ENCODE results near the gene TM9SF3. TPM values are rescaled to one million over a fixed set of nuclear protein-coding genes. Genes with fewer than 3 reads are reported as not detected.

TM9SF3 gene
- total and polyA plus RNA-seq, 2 of the 4 experiments (the other 2 are of a cell fraction): 33.7 to 61.8 TPM

- no CpG with 5 or more reads among the region's 1 CpG for WGBS, 2 experiments (ENCODE audit: extremely low coverage in 2 of 2, insufficient read length in 1 of 2)
- TF ChIP-seq USF2 (IDR thresholded peaks at IDR 0.05; ENCODE audit: low read depth, low read length) (no peak), FOS (IDR thresholded peaks at IDR 0.05; ENCODE audit: low read depth, low read length) (no peak), BHLHE40 (IDR thresholded peaks at IDR 0.05; ENCODE audit: low read depth, low read length) (no peak), MXI1 (IDR thresholded peaks at IDR 0.05; ENCODE audit: borderline replicate concordance, low read depth, low read length) (no peak), SMC3 (IDR thresholded peaks at IDR 0.05; ENCODE audit: low read depth, low read length) (no peak), RCOR1 (IDR thresholded peaks at IDR 0.05; ENCODE audit: insufficient replicate concordance, low read length) (no peak), MAZ (IDR thresholded peaks at IDR 0.05; ENCODE audit: borderline replicate concordance, low read depth, low read length) (no peak), RAD21 (IDR thresholded peaks at IDR 0.05; ENCODE audit: low read length) (no peak), MAFK (IDR thresholded peaks at IDR 0.05; ENCODE audit: low read depth, low read length) (no peak), CEBPB (IDR thresholded peaks at IDR 0.05; ENCODE audit: low read depth, low read length) (no peak), POLR2A (IDR thresholded peaks at IDR 0.05; ENCODE audit: low read depth, low read length) (no peak)
- TF ChIP-seq, protein P1, sequence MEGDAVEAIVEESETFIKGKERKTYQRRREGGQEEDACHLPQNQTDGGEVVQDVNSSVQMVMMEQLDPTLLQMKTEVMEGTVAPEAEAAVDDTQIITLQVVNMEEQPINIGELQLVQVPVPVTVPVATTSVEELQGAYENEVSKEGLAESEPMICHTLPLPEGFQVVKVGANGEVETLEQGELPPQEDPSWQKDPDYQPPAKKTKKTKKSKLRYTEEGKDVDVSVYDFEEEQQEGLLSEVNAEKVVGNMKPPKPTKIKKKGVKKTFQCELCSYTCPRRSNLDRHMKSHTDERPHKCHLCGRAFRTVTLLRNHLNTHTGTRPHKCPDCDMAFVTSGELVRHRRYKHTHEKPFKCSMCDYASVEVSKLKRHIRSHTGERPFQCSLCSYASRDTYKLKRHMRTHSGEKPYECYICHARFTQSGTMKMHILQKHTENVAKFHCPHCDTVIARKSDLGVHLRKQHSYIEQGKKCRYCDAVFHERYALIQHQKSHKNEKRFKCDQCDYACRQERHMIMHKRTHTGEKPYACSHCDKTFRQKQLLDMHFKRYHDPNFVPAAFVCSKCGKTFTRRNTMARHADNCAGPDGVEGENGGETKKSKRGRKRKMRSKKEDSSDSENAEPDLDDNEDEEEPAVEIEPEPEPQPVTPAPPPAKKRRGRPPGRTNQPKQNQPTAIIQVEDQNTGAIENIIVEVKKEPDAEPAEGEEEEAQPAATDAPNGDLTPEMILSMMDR (conservative IDR thresholded peaks at IDR 0.05; ENCODE audit: low read depth, low read length): no peak
- Histone ChIP-seq H2BK5ac (ENCODE audit: low read depth, low read length, poor library complexity, severe bottlenecking) (no peak overlapping the region), H3K4me2 (ENCODE audit: low read depth, low read length) (peak overlapping the region; percentile 62; the same call in 1 of the 2 replicates), H3K9me1 (ENCODE audit: insufficient read depth, low read length) (peaks cover 15% of the 10 kb centered on the region), H4K5ac (ENCODE audit: low read depth, low read length) (no peak overlapping the region), H3K27me3 (ENCODE audit: control insufficient read depth, insufficient read depth, low read length) (no peaks in the 10 kb centered on the region), H3K18ac (ENCODE audit: low read depth, low read length) (no peak overlapping the region), H3K14ac (replicated peaks; ENCODE audit: low read depth, low read length) (no peak overlapping the region), H2BK15ac (ENCODE audit: low read depth, low read length) (no peak overlapping the region), H4K91ac (ENCODE audit: insufficient read depth, low read depth, low read length) (no peak overlapping the region), H3K27ac (ENCODE audit: insufficient read depth, low read length) (no peak overlapping the region), H3K4me1 (ENCODE audit: control insufficient read depth, insufficient read depth, low read length) (peaks cover 14% of the 10 kb centered on the region), H4K20me1 (ENCODE audit: insufficient read depth, low read length) (peaks cover 83% of the 10 kb centered on the region), H3K4me3 (ENCODE audit: insufficient read depth, low read depth, low read length) (no peak overlapping the region), H3K79me1 (ENCODE audit: low read depth in 1 of 2, low read length in 2 of 2) (peaks cover 15 to 51% of the 10 kb centered on the region in 2 experiments), H3K23ac (ENCODE audit: low read depth, low read length) (no peak overlapping the region), H3K56ac (ENCODE audit: extremely low read depth, insufficient read depth, low read length) (no peak overlapping the region), H3K9ac (ENCODE audit: low read depth, low read length) (no peak overlapping the region), H2AK9ac (replicated peaks; ENCODE audit: low read depth, low read length, poor library complexity) (no peak overlapping the region), H2AK5ac (ENCODE audit: low read depth, low read length) (no peak overlapping the region), H4K8ac (ENCODE audit: low read depth in 2 of 2, low read length in 2 of 2) (no peak overlapping the region), H3K4ac (ENCODE audit: low read depth, low read length) (no peak overlapping the region), H2BK120ac (ENCODE audit: low read depth, low read length) (no peak overlapping the region), H2BK20ac (ENCODE audit: low read depth, low read length) (no peak overlapping the region), H3K9me3 (ENCODE audit: control insufficient read depth, insufficient read depth, low read length) (no peaks in the 10 kb centered on the region), H2AFZ (replicated peaks; ENCODE audit: low read length, poor library complexity) (no peak overlapping the region), H3K36me3 (ENCODE audit: control insufficient read depth, insufficient read depth, low read length) (peaks cover 11% of the 10 kb centered on the region)
- ChIA-PET POLR2A (ENCODE audit: unreplicated experiment) (no interaction called here), CTCF (no interaction called here)
- intact Hi-C loops (cut with micrococcal nuclease): no loop called here
- ATAC-seq (ENCODE audit: low read depth) (no peak), DNase-seq (no peak)
- dilution Hi-C loops (cut with HindIII; ENCODE audit: low sequenced_read_pairs, unreplicated experiment): no loop called here
- no TSS peak for BruUV-seq (replicated peaks)
- in situ Hi-C loops (cut with MboI; ENCODE audit: low sequenced_read_pairs): no loop called here
These were observed 18.4 kb downstream of the TM9SF3 start for GRCh38 chr10:96568402-96568801.
